ENCODE data around the gene ZNF813.

DNA sequence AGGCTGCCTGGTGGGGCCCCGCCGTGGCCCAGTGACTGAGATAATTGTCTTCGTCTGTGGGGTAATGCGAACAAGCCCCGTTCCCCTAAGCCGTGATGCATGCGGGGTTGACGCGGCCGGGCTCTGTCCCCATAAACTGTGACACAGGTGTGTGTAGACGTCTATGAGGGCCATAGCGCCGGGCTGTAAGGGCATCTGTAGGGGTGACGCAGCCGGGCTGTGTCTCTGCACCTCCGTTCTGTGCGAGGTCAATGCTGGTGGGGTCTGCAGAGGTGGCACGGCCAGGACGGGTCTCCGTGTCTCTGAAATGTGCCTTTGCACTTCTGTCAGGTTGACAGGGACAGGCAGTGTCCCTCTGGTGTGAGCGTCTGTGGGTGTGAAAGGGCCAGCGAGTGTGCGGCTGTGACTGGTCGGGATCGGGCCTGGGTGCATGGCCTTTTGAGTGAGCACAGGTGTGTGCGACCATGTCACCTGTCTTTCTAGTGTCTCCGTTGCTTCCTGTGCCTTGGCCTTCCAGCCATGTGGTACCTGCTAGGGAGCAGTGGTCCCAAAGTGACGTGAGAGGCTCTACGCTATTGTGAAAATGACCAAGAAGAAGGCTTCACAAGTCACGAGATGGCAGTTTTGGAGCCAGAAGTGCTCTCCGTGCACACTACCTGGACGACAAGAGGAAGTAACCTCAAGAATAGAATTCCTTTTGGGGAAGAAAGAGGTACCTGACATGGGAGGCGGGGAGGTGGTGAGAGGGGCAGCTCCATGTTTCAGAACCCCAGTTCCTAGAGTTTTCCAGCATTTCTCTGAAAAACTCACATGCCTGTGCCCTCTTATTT lies 54.1 kb downstream of the ZNF813 start:
- TF ChIP-seq CREB1 (CRISPR knock-in tag; IDR thresholded peaks at IDR 0.05; ENCODE audit: low read depth) (no peak), POLR2AphosphoS5 (IDR thresholded peaks at IDR 0.05; ENCODE audit: low read depth) (no peak)
- TF ChIP-seq, protein P1, sequence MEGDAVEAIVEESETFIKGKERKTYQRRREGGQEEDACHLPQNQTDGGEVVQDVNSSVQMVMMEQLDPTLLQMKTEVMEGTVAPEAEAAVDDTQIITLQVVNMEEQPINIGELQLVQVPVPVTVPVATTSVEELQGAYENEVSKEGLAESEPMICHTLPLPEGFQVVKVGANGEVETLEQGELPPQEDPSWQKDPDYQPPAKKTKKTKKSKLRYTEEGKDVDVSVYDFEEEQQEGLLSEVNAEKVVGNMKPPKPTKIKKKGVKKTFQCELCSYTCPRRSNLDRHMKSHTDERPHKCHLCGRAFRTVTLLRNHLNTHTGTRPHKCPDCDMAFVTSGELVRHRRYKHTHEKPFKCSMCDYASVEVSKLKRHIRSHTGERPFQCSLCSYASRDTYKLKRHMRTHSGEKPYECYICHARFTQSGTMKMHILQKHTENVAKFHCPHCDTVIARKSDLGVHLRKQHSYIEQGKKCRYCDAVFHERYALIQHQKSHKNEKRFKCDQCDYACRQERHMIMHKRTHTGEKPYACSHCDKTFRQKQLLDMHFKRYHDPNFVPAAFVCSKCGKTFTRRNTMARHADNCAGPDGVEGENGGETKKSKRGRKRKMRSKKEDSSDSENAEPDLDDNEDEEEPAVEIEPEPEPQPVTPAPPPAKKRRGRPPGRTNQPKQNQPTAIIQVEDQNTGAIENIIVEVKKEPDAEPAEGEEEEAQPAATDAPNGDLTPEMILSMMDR (conservative IDR thresholded peaks at IDR 0.05; ENCODE audit: low read depth in 2 of 2) = no peak

All from GM23338 (cell line).